Body of pancreas (tissue), 4 donors: ENCODE measurements around the gene TFIP11. TPM values are rescaled to one million over a fixed set of nuclear protein-coding genes. Genes with fewer than 3 reads are reported as not detected.

Source experiments
- ATAC-seq: fragments of 150-250 bp; one replicate; pipeline ENCODE4 v1.9.1; 2016
- DNase-seq, 4 donors: peaks; one replicate each; pipeline ENCODE4 v3.0.0-alpha.2; 2019
- H3K27ac ChIP-seq, 4 donors: fragments of 200-600 bp; sonication (generic); 1 replicate in 3 of 4; 2 replicates in 1 of 4; pipeline versions ENCODE4 v1.5.1 to v1.6.1; 2016 to 2019; ENCODE audit warnings: mild to moderate bottlenecking in 1 of 4, mixed read lengths in 1 of 4, moderate library complexity in 1 of 4
- H3K27me3 ChIP-seq, 2 donors: fragments of 200-600 bp; sonication (generic); one replicate each; pipeline ENCODE4 v1.6.0; 2016; ENCODE audit warnings: mild to moderate bottlenecking in 1 of 2
- H3K36me3 ChIP-seq, 2 donors: fragments of 200-600 bp; sonication (generic); replicated peaks in 1 of 2; 2 replicates each; pipeline ENCODE4 v1.5.1; 2016; ENCODE audit warnings: low read depth in 2 of 2; ENCODE audit not compliant: insufficient read depth in 1 of 2
- H3K4me1 ChIP-seq: fragments of 200-600 bp; sonication (generic); one replicate; pipeline ENCODE4 v1.6.0; 2016
- H3K4me3 ChIP-seq, 2 donors: fragments of 200-600 bp; sonication (generic); 1 replicate in 1 of 2; 2 replicates in 1 of 2; pipeline ENCODE4 v1.5.1; 2016 to 2019
- H3K9me3 ChIP-seq, 3 donors: fragments of 200-600 bp; sonication (generic); 1 replicate in 2 of 3; 2 replicates in 1 of 3; pipeline ENCODE4 v1.5.1; 2016
- POLR2A ChIP-seq, 3 donors: fragments of 450-650 bp; IDR thresholded peaks; one replicate each; pipeline ENCODE4 v1.6.1; 2016; ENCODE audit warnings: antibody characterized with exemption in 3 of 3, mild to moderate bottlenecking in 2 of 3
- WGBS, 2 donors: methylation state at CpG; one replicate each; pipeline ENCODE4 v1.1.5; 2017; 5-methylcytosine and 5-hydroxymethylcytosine counted together
- intact Hi-C: fragments of 100-400 bp; cut with DNase I; formaldehyde crosslinking; loops from one replicate; pipeline ENCODE4 v1.15.1; 2023
- total RNA-seq, 2 donors: library from RNA; depleted of rRNA; stranded (reverse); fragments of >200 nt; gene quantifications; one replicate each; pipeline ENCODE4 v1.1.0, GENCODE V29; 2016
- TF ChIP-seq, protein P1 (sequence below), 7 experiments: fragments of 450-650 bp in 4 of 7; fragments of 200-600 bp in 3 of 7; sonication (generic) in 3 of 7; IDR thresholded peaks; one replicate each; pipeline ENCODE4 v1.5.1; 2016 to 2019; ENCODE audit warnings: antibody characterized with exemption in 7 of 7

The TFIP11 gene
- total RNA-seq, 2 donors from 2014 or later, result 26.2 to 32.3 TPM

DNA sequence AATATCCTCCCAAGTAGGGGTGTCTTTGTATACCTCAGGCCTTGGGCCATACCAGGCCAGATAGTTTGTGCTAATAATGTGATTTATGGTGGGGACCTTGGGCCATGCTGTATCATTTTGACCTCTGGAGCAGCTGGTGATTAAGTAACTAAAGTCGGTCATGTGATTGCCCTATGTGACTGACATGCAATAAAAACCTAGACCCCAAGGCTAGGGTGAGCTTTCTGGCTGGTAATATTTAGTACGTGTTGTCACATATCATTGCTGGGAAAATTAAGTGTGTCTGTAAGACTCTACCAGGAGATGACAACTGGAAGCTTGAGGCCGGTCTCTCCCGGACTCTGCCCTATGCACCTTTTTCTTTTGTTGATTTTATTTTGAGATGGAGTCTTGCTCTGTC lies 12.6 kb upstream of the TFIP11 start:
- Histone ChIP-seq H3K4me3 (no peak overlapping the region), H3K9me3 (no peaks in the 10 kb centered on the region), H3K4me1 (peaks cover 50% of the 10 kb centered on the region), H3K36me3 (peaks cover 0 to 3% of the 10 kb centered on the region in 2 donors), H3K27me3 (no peaks in the 10 kb centered on the region), H3K27ac (peak overlapping the region; percentile 27 to 80 (median 52))
- 36 to 44% methylated on average over 4 of the region's 4 CpGs for WGBS, 2 donors
- no peak for TF ChIP-seq POLR2A (IDR thresholded peaks at IDR 0.05)
- TF ChIP-seq, protein P1, sequence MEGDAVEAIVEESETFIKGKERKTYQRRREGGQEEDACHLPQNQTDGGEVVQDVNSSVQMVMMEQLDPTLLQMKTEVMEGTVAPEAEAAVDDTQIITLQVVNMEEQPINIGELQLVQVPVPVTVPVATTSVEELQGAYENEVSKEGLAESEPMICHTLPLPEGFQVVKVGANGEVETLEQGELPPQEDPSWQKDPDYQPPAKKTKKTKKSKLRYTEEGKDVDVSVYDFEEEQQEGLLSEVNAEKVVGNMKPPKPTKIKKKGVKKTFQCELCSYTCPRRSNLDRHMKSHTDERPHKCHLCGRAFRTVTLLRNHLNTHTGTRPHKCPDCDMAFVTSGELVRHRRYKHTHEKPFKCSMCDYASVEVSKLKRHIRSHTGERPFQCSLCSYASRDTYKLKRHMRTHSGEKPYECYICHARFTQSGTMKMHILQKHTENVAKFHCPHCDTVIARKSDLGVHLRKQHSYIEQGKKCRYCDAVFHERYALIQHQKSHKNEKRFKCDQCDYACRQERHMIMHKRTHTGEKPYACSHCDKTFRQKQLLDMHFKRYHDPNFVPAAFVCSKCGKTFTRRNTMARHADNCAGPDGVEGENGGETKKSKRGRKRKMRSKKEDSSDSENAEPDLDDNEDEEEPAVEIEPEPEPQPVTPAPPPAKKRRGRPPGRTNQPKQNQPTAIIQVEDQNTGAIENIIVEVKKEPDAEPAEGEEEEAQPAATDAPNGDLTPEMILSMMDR (IDR thresholded peaks at IDR 0.05), result no peak
- intact Hi-C loops, result no loop called here
- no peak for ATAC-seq
- peak in 1 of 4 donors; percentile 30 for DNase-seq

- Histone ChIP-seq H3K27me3 (no peaks in the 10 kb centered on the region), H3K4me3 (no peak overlapping the region), H3K27ac (no peak overlapping the region), H3K4me1 (peaks cover 45% of the 10 kb centered on the region), H3K9me3 (no peaks in the 10 kb centered on the region), H3K36me3 (peaks cover 0 to 3% of the 10 kb centered on the region in 2 donors)
- ATAC-seq (no peak), DNase-seq (no peak)
- WGBS, 2 donors, result 91 to 92% methylated on average over 3 to 4 of the region's 4 CpGs
- TF ChIP-seq POLR2A (IDR thresholded peaks at IDR 0.05), result no peak
- TF ChIP-seq, protein P1 (IDR thresholded peaks at IDR 0.05), result no peak
- intact Hi-C loops, result no loop called here
These were observed 10.3 kb upstream of the TFIP11 start for GRCh38 chr22:26522592-26522991.

GRCh38 chr22:26522012-26522411 lies 9.7 kb upstream of the TFIP11 start:
- DNase-seq, result no peak
- Histone ChIP-seq H3K27me3 (no peaks in the 10 kb centered on the region), H3K9me3 (no peaks in the 10 kb centered on the region), H3K4me3 (no peak overlapping the region), H3K36me3 (peaks cover 0 to 3% of the 10 kb centered on the region in 2 donors), H3K27ac (no peak overlapping the region), H3K4me1 (peaks cover 44% of the 10 kb centered on the region)
- ATAC-seq, result no peak
- intact Hi-C loops, result no loop called here
- no peak for TF ChIP-seq POLR2A (IDR thresholded peaks at IDR 0.05)
- TF ChIP-seq, protein P1 (IDR thresholded peaks at IDR 0.05), result no peak
- 95 to 97% methylated on average over 2 of the region's 2 CpGs for WGBS, 2 donors

GRCh38 chr22:26517429-26517828 lies 5.2 kb upstream of the TFIP11 start:
- TF ChIP-seq, protein P1 (IDR thresholded peaks at IDR 0.05), result no peak
- no peak for TF ChIP-seq POLR2A (IDR thresholded peaks at IDR 0.05)
- Histone ChIP-seq H3K4me3 (no peak overlapping the region), H3K27ac (peak overlapping the region in 3 of 4 donors; percentile 82 to 88 (median 83)), H3K9me3 (no peaks in the 10 kb centered on the region), H3K4me1 (peaks cover 63% of the 10 kb centered on the region), H3K36me3 (no peaks in the 10 kb centered on the region), H3K27me3 (no peaks in the 10 kb centered on the region)
- no peak for DNase-seq
- intact Hi-C loops, result no loop called here
- WGBS, 2 donors, result 81 to 87% methylated on average over 5 of the region's 5 CpGs
- no peak for ATAC-seq

DNA sequence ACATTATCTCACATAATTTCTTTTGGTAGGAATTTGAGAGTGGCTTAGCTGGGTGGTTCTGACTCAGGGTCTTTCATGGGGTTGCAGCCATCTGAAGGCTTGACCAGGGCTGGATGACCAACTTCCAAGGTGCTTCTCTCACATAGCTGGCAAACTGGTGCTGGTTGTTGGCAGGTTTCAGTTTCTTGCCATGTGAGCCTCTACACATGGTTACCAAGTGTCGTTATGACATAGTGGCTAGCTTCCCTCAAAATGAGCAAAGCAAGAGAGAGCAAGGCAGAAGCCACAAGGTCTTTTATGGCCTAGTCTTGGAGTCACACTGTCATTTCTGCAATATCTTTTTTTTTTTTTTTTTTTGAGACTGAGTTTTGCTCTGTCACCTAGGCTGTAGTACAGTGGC lies 4.2 kb upstream of the TFIP11 start:
- WGBS, 2 donors, result 28 to 50% methylated on average over 1 of the region's 1 CpG
- peak; percentile 25 for ATAC-seq
- intact Hi-C loops, result no loop called here
- Histone ChIP-seq H3K36me3 (no peaks in the 10 kb centered on the region), H3K27me3 (no peaks in the 10 kb centered on the region), H3K9me3 (no peaks in the 10 kb centered on the region), H3K27ac (peak overlapping the region in 3 of 4 donors; percentile 82 to 88 (median 83)), H3K4me3 (no peak overlapping the region), H3K4me1 (peaks cover 67% of the 10 kb centered on the region)
- TF ChIP-seq, protein P1 (IDR thresholded peaks at IDR 0.05), result no peak
- TF ChIP-seq POLR2A (IDR thresholded peaks at IDR 0.05), result no peak
- DNase-seq, result peak in 3 of 4 donors; percentile 52 to 62 (median 61)
